PC-3 (cell line): Measurements from ENCODE around the gene ELK3. TPM values are rescaled to one million over a fixed set of nuclear protein-coding genes. Genes with fewer than 3 reads are reported as not detected.

Source experiments
- ATAC-seq: fragments of 200-7000 bp; cut with Tn5 transposase; 2 replicates; pipeline ENCODE4 v1.9.1; 2020; ENCODE audit warnings: mild to moderate bottlenecking, moderate library complexity
- BruUV-seq: library from RNA; stranded (reverse); fragments of 400-500 nt; replicated peaks from 2 replicates; lab custom pipeline; 2021; lab: Mats Ljungman, UMichigan
- CTCF ChIA-PET: fragments of 300-600 bp; sonication (Branson Sonifier 250); formaldehyde crosslinking; loops from one replicate; lab custom pipeline; 2022; ENCODE audit warnings: antibody characterized with exemption; lab: Charles Lee
- POLR2A ChIA-PET: fragments of 300-600 bp; sonication (Branson Sonifier 250); formaldehyde crosslinking; loops from one replicate; lab custom pipeline; 2022; ENCODE audit warnings: antibody characterized with exemption; ENCODE audit not compliant: unreplicated experiment; lab: Charles Lee
- DNase-seq: peaks from one replicate; pipeline ENCODE4 v3.0.0-alpha.2; 2015
- H2AFZ ChIP-seq: fragments of 300-600 bp; sonication (generic); 2 replicates; pipeline ENCODE4 v1.6.0; 2016; ENCODE audit warnings: antibody characterized with exemption, low read length
- H3F3A ChIP-seq: fragments of 300-600 bp; sonication (generic); one replicate; pipeline ENCODE4 v1.6.0; 2017; ENCODE audit warnings: antibody characterized with exemption, low read length, control low read depth, mild to moderate bottlenecking; ENCODE audit not compliant: unreplicated experiment
- H3K27ac ChIP-seq: fragments of 300-600 bp; sonication (generic); 2 replicates; pipeline ENCODE4 v1.5.1; 2016; ENCODE audit warnings: mild to moderate bottlenecking, low read length
- H3K27me3 ChIP-seq: fragments of 300-600 bp; sonication (generic); 2 replicates; pipeline ENCODE4 v1.6.1; 2016; ENCODE audit warnings: low read length, mixed read lengths
- H3K36me3 ChIP-seq: fragments of 300-600 bp; sonication (generic); 2 replicates; pipeline ENCODE4 v1.6.1; 2016; ENCODE audit warnings: low read depth, mixed run types, low read length, mixed read lengths
- H3K4me1 ChIP-seq: fragments of 300-600 bp; sonication (generic); 2 replicates; pipeline ENCODE4 v1.5.1; 2016; ENCODE audit warnings: low read length; ENCODE audit not compliant: insufficient read depth
- H3K4me2 ChIP-seq: fragments of 300-600 bp; sonication (generic); 2 replicates; pipeline ENCODE4 v1.6.0; 2016; ENCODE audit warnings: low read length
- H3K4me3 ChIP-seq: fragments of 300-600 bp; sonication (generic); 2 replicates; pipeline ENCODE4 v1.5.1; 2016; ENCODE audit warnings: mild to moderate bottlenecking, low read length, mixed read lengths
- H3K79me2 ChIP-seq: fragments of 300-600 bp; sonication (generic); 2 replicates; pipeline ENCODE4 v1.6.1; 2017; ENCODE audit warnings: low read length, mixed read lengths
- H3K9ac ChIP-seq: fragments of 300-600 bp; sonication (generic); 2 replicates; pipeline ENCODE4 v1.6.0; 2016; ENCODE audit warnings: mild to moderate bottlenecking, low read length
- H3K9me2 ChIP-seq: fragments of 300-600 bp; sonication (generic); replicated peaks from 2 replicates; pipeline ENCODE4 v1.6.1; 2016; ENCODE audit warnings: mixed run types, low read length, mixed read lengths
- H3K9me3 ChIP-seq: fragments of 300-600 bp; sonication (generic); 2 replicates; pipeline ENCODE4 v1.6.1; 2016; ENCODE audit warnings: low read length, mixed read lengths
- H4K20me1 ChIP-seq: fragments of 300-600 bp; sonication (generic); 2 replicates; pipeline ENCODE4 v1.6.1; 2016; ENCODE audit warnings: low read length, mixed read lengths
- EZH2 ChIP-seq: fragments of 300-600 bp; sonication (generic); IDR thresholded peaks from one replicate; pipeline ENCODE4 v1.6.1; 2017; ENCODE audit warnings: antibody characterized with exemption, mild to moderate bottlenecking, low read length; ENCODE audit not compliant: unreplicated experiment
- EZH2phosphoT487 ChIP-seq: fragments of 300-600 bp; sonication (generic); IDR thresholded peaks from 2 replicates; pipeline ENCODE4 v1.6.1; 2018; ENCODE audit warnings: mild to moderate bottlenecking, antibody characterized with exemption, low read length, borderline replicate concordance
- intact Hi-C: fragments of 100-400 bp; cut with micrococcal nuclease; formaldehyde crosslinking; loops from 2 replicates; pipeline ENCODE4 v1.9.0; 2023
- total RNA-seq: library from RNA; depleted of rRNA; stranded (reverse); fragments of >200 nt; gene quantifications from 2 replicates; pipeline ENCODE4 v1.2.3, GENCODE V29; 2014
- TF ChIP-seq, protein P1 (sequence below): fragments of 300-600 bp; sonication (generic); conservative IDR thresholded peaks from 2 replicates; pipeline ENCODE4 v1.5.1; 2017; ENCODE audit warnings: antibody characterized with exemption, low read depth, mild to moderate bottlenecking, low read length

The ELK3 gene
- total RNA-seq, 1 experiment from 2014 or later: 16.2 TPM

DNA sequence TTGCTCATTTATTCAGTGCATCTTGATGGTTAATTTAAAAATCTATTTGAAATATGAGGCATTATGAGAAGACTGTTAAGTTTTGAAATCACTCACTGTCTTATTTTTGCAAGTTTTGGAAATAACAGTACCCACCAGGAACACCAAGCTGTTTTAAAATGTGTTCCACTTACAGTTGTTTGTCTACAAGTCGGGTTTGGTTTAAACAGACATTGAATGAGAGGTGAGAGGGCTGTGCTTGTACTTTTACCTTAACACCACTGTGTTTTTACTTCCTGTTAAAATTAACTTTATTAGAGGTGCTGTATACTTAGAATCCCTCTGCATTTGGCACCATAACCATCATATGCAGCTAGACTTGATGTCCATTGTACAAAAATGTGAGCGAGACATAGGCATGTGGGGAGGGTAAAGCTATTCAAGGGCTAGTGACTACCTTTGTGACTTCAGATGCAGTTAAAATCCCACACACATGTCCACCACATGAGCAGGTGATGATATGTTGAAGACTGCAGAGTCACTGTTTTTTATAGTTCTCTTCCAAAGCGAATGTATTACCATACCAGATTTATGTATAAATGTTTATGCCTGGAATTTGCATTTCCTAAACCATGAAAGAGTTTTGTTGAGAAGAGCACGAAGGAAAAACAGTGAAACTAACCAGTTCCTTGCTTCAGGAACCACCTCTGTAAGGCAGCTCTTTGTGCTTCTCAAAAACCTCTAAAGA lies 12.9 kb downstream of the ELK3 start:
- no peaks in the 10 kb centered on the region for H3F3A ChIP-seq
- H3K9ac ChIP-seq: no peak overlapping the region
- no TSS peak for BruUV-seq
- H3K27me3 ChIP-seq: no peaks in the 10 kb centered on the region
- no peak for ATAC-seq
- ChIA-PET CTCF (interaction anchor here (0.5 kb wide), 1 partner anchor 194 kb away, joined by 3 read pairs; no protein-coding TSS in a partner anchor), POLR2A (interaction anchor here (0.5 to 0.6 kb wide), 2 partner anchors 133 to 279 kb away, joined by 9 to 30 read pairs; no protein-coding TSS in a partner anchor)
- H3K4me1 ChIP-seq: peaks cover 16% of the 10 kb centered on the region; the same call in 1 of the 2 replicates
- H3K4me3 ChIP-seq: no peak overlapping the region
- H3K9me2 ChIP-seq: no peaks in the 10 kb centered on the region
- no peaks in the 10 kb centered on the region for H3K9me3 ChIP-seq
- peaks cover 6% of the 10 kb centered on the region; the same call in 1 of the 2 replicates for H4K20me1 ChIP-seq
- H2AFZ ChIP-seq: no peak overlapping the region
- no peak overlapping the region for H3K4me2 ChIP-seq
- no peak for DNase-seq
- TF ChIP-seq, protein P1, sequence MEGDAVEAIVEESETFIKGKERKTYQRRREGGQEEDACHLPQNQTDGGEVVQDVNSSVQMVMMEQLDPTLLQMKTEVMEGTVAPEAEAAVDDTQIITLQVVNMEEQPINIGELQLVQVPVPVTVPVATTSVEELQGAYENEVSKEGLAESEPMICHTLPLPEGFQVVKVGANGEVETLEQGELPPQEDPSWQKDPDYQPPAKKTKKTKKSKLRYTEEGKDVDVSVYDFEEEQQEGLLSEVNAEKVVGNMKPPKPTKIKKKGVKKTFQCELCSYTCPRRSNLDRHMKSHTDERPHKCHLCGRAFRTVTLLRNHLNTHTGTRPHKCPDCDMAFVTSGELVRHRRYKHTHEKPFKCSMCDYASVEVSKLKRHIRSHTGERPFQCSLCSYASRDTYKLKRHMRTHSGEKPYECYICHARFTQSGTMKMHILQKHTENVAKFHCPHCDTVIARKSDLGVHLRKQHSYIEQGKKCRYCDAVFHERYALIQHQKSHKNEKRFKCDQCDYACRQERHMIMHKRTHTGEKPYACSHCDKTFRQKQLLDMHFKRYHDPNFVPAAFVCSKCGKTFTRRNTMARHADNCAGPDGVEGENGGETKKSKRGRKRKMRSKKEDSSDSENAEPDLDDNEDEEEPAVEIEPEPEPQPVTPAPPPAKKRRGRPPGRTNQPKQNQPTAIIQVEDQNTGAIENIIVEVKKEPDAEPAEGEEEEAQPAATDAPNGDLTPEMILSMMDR: no peak
- TF ChIP-seq EZH2phosphoT487: no peak
- TF ChIP-seq EZH2: no peak
- no peak overlapping the region for H3K27ac ChIP-seq
- intact Hi-C loops: no loop called here
- H3K79me2 ChIP-seq: peaks cover 100% of the 10 kb centered on the region
- H3K36me3 ChIP-seq: no peaks in the 10 kb centered on the region; the same call in 1 of the 2 replicates

DNA sequence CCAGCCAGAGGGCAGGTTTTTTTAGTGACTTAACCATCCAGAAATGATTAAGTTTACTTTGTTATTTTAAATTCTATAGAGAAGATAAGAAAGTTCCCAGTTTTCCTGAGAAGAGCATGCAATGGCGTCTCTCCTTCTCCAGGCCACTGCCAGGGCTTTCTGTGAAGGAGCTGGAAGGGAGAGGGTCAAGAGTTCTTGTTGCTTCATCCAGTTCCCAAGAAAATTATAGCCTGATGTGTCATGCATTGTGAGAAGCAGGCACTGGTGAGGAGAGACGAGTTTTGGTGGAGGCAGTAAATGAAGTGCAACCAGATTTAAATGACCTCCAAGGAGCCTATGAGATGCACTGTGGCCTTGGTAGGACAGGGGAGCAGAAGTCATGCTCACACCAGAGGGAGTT lies 14.2 kb downstream of the ELK3 start:
- ChIA-PET CTCF (interaction anchor here (0.6 kb wide), 1 partner anchor 146 kb away, joined by 3 read pairs; no protein-coding TSS in a partner anchor), POLR2A (no interaction called here)
- intact Hi-C loops: no loop called here
- DNase-seq (peak; percentile 25), ATAC-seq (no peak)
- H3K9ac ChIP-seq: no peak overlapping the region
- BruUV-seq: no TSS peak
- H3K79me2 ChIP-seq: peaks cover 99% of the 10 kb centered on the region
- no peak overlapping the region for H2AFZ ChIP-seq
- no peak overlapping the region for H3K27ac ChIP-seq
- no peak overlapping the region for H3K4me3 ChIP-seq
- H3K4me2 ChIP-seq: no peak overlapping the region
- no peaks in the 10 kb centered on the region; the same call in 1 of the 2 replicates for H3K36me3 ChIP-seq
- H4K20me1 ChIP-seq: peaks cover 6% of the 10 kb centered on the region; the same call in 1 of the 2 replicates
- no peaks in the 10 kb centered on the region for H3F3A ChIP-seq
- no peak for TF ChIP-seq EZH2
- TF ChIP-seq, protein P1: no peak
- H3K27me3 ChIP-seq: no peaks in the 10 kb centered on the region
- H3K9me3 ChIP-seq: no peaks in the 10 kb centered on the region
- no peaks in the 10 kb centered on the region for H3K9me2 ChIP-seq
- H3K4me1 ChIP-seq: peaks cover 16% of the 10 kb centered on the region; the same call in 1 of the 2 replicates
